ENCODE results near the gene LIMS2. TPM values are rescaled to one million over a fixed set of nuclear protein-coding genes. Genes with fewer than 3 reads are reported as not detected.

The LIMS2 gene
- total and polyA plus RNA-seq, 2 donors (not counting 3 experiments of a cell fraction or from before 2014, with no cell fraction given), result 48.3 to 55.6 TPM

DNA sequence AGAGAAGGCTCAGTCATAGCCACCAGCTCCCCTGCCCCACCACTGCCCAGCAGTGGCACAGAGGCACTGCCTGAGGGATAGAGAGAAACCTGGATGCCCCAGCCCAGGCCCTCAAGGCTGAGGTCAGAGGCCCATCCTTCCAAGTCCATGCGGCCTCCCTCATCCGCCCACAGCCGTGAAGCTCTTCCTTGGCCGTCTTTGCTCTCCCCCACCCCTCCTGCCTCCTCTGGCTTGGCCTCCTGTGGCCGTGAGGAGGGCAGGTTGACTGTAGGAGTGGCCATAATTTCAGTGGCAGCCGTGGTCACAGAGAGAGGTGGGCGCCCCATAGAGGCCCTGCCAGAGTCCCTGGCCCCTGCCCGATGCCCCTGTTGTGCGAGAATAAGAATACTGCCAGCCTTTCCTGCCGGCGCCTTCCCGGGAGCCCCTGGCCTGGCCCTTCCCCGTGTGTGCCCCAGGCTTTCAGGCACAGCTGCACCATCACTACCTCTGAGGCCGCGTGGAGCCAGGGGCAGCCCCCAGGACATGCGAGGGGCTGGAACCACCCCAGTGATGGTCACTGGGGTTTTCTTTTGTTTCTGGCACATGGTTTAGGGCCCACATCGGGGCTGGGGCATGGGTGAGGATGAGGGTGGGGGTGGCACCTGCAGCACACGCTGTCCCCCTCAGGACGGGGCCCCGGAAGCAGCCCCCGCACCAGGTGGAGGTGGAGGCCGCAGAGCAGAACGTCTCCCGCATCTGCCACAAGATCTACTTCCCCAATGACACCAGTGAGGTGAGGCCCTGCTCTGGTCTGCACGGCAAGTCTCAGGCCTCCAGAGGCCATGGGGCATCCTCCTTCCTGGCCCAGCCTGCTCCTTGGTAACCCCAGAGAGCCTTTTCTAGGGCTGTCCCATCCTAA lies 42.5 kb downstream of the LIMS2 start:
- TF ChIP-seq GATA2 (IDR thresholded peaks at IDR 0.05; ENCODE audit: insufficient read depth, insufficient read length, low read depth, low read length) (no peak), POLR2A (IDR thresholded peaks at IDR 0.05; ENCODE audit: low read depth, low read length) (no peak), EZH2 (IDR thresholded peaks at IDR 0.05; ENCODE audit: borderline replicate concordance, low read depth, low read length, severe bottlenecking) (no peak), JUN (IDR thresholded peaks at IDR 0.05; ENCODE audit: borderline replicate concordance, insufficient read depth, insufficient read length, low read depth) (no peak), POLR2AphosphoS5 (IDR thresholded peaks at IDR 0.05; ENCODE audit: insufficient read depth, low read depth, low read length) (no peak), FOS (IDR thresholded peaks at IDR 0.05; ENCODE audit: borderline replicate concordance, insufficient read depth, low read length) (no peak), MYC (IDR thresholded peaks at IDR 0.05; ENCODE audit: low read depth, low read length) (no peak)
- TF ChIP-seq, protein P1, sequence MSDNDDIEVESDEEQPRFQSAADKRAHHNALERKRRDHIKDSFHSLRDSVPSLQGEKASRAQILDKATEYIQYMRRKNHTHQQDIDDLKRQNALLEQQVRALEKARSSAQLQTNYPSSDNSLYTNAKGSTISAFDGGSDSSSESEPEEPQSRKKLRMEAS (IDR thresholded peaks at IDR 0.05; ENCODE audit: insufficient read depth, insufficient read length), result no peak
- TF ChIP-seq, protein P2, sequence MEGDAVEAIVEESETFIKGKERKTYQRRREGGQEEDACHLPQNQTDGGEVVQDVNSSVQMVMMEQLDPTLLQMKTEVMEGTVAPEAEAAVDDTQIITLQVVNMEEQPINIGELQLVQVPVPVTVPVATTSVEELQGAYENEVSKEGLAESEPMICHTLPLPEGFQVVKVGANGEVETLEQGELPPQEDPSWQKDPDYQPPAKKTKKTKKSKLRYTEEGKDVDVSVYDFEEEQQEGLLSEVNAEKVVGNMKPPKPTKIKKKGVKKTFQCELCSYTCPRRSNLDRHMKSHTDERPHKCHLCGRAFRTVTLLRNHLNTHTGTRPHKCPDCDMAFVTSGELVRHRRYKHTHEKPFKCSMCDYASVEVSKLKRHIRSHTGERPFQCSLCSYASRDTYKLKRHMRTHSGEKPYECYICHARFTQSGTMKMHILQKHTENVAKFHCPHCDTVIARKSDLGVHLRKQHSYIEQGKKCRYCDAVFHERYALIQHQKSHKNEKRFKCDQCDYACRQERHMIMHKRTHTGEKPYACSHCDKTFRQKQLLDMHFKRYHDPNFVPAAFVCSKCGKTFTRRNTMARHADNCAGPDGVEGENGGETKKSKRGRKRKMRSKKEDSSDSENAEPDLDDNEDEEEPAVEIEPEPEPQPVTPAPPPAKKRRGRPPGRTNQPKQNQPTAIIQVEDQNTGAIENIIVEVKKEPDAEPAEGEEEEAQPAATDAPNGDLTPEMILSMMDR (IDR thresholded peaks at IDR 0.05; ENCODE audit: extremely low read depth in 1 of 2, insufficient read depth in 1 of 2, low read depth in 1 of 2, low read length in 2 of 2), result no peak
- Histone ChIP-seq H3K79me2 (ENCODE audit: control insufficient read depth, insufficient read depth, low read length) (no peaks in the 10 kb centered on the region), H4K20me1 (replicated peaks; ENCODE audit: control insufficient read depth, extremely low read depth, insufficient read depth, low read length) (no peaks in the 10 kb centered on the region), H3K36me3 (ENCODE audit: control insufficient read depth in 2 of 2, extremely low read depth in 1 of 2, insufficient read depth in 2 of 2, low read length in 2 of 2) (no peaks in the 10 kb centered on the region), H3K4me3 (replicated peaks in 1 of 3; ENCODE audit: insufficient read depth in 1 of 3, low read depth in 1 of 3, low read length in 3 of 3) (no peak overlapping the region), H2AFZ (ENCODE audit: low read depth, low read length) (no peak overlapping the region), H3K9me3 (replicated peaks; ENCODE audit: control insufficient read depth, insufficient read depth, low read length) (no peaks in the 10 kb centered on the region), H3K9me1 (replicated peaks; ENCODE audit: control insufficient read depth, extremely low read depth, insufficient read depth, low read length) (no peaks in the 10 kb centered on the region), H3K4me2 (ENCODE audit: insufficient read depth, low read length) (no peak overlapping the region), H3K27me3 (ENCODE audit: control insufficient read depth in 2 of 2, insufficient read depth in 2 of 2, low read length in 2 of 2) (no peaks in the 10 kb centered on the region), H3K9ac (replicated peaks; ENCODE audit: extremely low read depth, insufficient read depth, low read length) (no peak overlapping the region), H3K27ac (ENCODE audit: insufficient read depth, low read depth, low read length) (no peak overlapping the region), H3K4me1 (ENCODE audit: control insufficient read depth, extremely low read depth, insufficient read depth, low read length) (peaks cover 12% of the 10 kb centered on the region)
- POLR2A ChIA-PET, result no interaction called here
- dilution Hi-C loops (cut with MboI; ENCODE audit: extremely low pct_ligation_motif_present, low sequenced_read_pairs), result no loop called here
- intact Hi-C loops (cut with micrococcal nuclease), result no loop called here
- DNase-seq (ENCODE audit: low read depth, low spot score), result no peak
- FAIRE-seq, result no peak
- BruUV-seq (replicated peaks), result no TSS peak
- CTCF ChIA-PET, result interaction anchor here (0.8 to 1.6 kb wide), 4 partner anchors 9 to 42 kb away, joined by 3 to 19 read pairs (median 4); partner anchors contain the start of gene LIMS2
